ENCODE results near the gene TOX2. TPM values are rescaled to one million over a fixed set of nuclear protein-coding genes. Genes with fewer than 3 reads are reported as not detected.

The TOX2 gene
- total RNA-seq, 3 donors from 2014 or later (not counting 1 experiment from before 2014, with no cell fraction given), result 0.93 to 1.8 (median 1.2) TPM

DNA sequence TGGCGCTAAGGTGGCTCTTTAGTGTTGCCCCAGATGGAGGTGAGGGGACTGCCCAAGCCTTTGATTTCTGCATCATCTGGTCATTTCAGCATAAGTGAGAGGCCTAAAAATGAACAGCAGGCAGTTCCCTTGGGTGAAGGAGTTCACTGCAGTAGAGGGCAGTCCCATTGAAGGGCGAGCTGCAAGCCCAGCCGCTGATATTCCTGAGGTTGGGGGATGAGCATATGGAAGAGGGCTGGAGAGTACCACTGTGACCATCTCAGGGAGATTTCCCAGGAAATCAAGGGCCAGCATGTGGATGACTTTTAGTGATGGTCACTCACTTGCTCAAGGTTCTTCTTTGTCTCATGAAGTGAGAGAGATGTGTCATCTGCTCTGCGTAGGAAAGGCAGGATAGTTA lies 9.3 kb downstream of the TOX2 start:
- no peaks in the 10 kb centered on the region for H3K36me3 ChIP-seq (ENCODE audit: control insufficient read depth, insufficient read depth, low read length)
- Mint-ChIP-seq H3K27ac (no peak overlapping the region), H3K27me3 (ENCODE audit: low read depth in 2 of 2) (peaks cover 62 to 83% of the 10 kb centered on the region in 2 donors), H3K36me3 (no peaks in the 10 kb centered on the region), H3K4me3 (no peak overlapping the region), H3K9me3 (no peaks in the 10 kb centered on the region), H3K4me1 (peaks cover 42 to 47% of the 10 kb centered on the region in 2 donors)
- 88% methylated on average over 4 of the region's 4 CpGs for WGBS (ENCODE audit: insufficient coverage)
- intact Hi-C loops (cut with micrococcal nuclease), result no loop called here
- no peaks in the 10 kb centered on the region for H3K9me3 ChIP-seq (ENCODE audit: control insufficient read depth, insufficient read depth, low read length)
- peaks cover 39% of the 10 kb centered on the region for H3K27me3 ChIP-seq (ENCODE audit: control insufficient read depth, insufficient read depth, low read length)
- TF ChIP-seq, protein P1, sequence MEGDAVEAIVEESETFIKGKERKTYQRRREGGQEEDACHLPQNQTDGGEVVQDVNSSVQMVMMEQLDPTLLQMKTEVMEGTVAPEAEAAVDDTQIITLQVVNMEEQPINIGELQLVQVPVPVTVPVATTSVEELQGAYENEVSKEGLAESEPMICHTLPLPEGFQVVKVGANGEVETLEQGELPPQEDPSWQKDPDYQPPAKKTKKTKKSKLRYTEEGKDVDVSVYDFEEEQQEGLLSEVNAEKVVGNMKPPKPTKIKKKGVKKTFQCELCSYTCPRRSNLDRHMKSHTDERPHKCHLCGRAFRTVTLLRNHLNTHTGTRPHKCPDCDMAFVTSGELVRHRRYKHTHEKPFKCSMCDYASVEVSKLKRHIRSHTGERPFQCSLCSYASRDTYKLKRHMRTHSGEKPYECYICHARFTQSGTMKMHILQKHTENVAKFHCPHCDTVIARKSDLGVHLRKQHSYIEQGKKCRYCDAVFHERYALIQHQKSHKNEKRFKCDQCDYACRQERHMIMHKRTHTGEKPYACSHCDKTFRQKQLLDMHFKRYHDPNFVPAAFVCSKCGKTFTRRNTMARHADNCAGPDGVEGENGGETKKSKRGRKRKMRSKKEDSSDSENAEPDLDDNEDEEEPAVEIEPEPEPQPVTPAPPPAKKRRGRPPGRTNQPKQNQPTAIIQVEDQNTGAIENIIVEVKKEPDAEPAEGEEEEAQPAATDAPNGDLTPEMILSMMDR (IDR thresholded peaks at IDR 0.05), result no peak
- ATAC-seq (no peak), DNase-seq (no peak)
- H3K4me3 ChIP-seq (ENCODE audit: low read length), result no peak overlapping the region
- H3K4me1 ChIP-seq (ENCODE audit: control insufficient read depth, insufficient read depth, low read length), result peaks cover 38% of the 10 kb centered on the region
- H3K27ac ChIP-seq (ENCODE audit: low read length), result no peak overlapping the region

DNA sequence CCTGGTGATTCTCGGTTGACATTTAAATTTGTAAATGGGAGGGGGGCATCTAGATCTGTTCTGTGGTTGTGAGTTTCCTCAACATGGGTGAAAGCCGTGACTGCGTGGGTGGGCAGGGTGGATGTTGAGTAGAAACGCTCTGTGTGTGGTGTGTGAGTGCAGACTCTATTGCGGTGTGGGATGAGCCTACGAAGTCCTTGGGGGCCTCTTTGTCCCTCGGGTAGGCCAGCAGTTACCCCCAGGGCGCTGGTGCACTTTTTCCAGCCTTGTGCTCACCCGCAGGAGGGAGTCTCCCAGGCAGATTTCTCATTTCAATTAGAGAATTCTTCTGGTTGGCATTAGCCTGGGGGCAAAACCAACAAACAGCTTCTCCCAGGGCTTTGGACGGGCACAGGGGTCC lies 10.6 kb downstream of the TOX2 start:
- H3K27me3 ChIP-seq (ENCODE audit: control insufficient read depth, insufficient read depth, low read length), result peaks cover 37% of the 10 kb centered on the region
- Mint-ChIP-seq H3K4me1 (peaks cover 46 to 47% of the 10 kb centered on the region in 2 donors), H3K27me3 (ENCODE audit: low read depth in 2 of 2) (peaks cover 63 to 82% of the 10 kb centered on the region in 2 donors), H3K36me3 (no peaks in the 10 kb centered on the region), H3K27ac (peak overlapping the region in 1 of 2 donors; percentile 4), H3K9me3 (no peaks in the 10 kb centered on the region), H3K4me3 (peak overlapping the region; percentile 56)
- H3K4me1 ChIP-seq (ENCODE audit: control insufficient read depth, insufficient read depth, low read length), result peaks cover 38% of the 10 kb centered on the region
- H3K27ac ChIP-seq (ENCODE audit: low read length), result no peak overlapping the region
- peak; percentile 57 to 80 (median 57) for ATAC-seq
- intact Hi-C loops (cut with micrococcal nuclease), result no loop called here
- H3K36me3 ChIP-seq (ENCODE audit: control insufficient read depth, insufficient read depth, low read length), result no peaks in the 10 kb centered on the region
- H3K4me3 ChIP-seq (ENCODE audit: low read length), result no peak overlapping the region
- TF ChIP-seq, protein P1 (IDR thresholded peaks at IDR 0.05), result no peak
- H3K9me3 ChIP-seq (ENCODE audit: control insufficient read depth, insufficient read depth, low read length), result no peaks in the 10 kb centered on the region
- WGBS (ENCODE audit: insufficient coverage), result 19% methylated on average over 10 of the region's 10 CpGs
- peak in 1 of 2 donors; percentile 57 for DNase-seq

DNA sequence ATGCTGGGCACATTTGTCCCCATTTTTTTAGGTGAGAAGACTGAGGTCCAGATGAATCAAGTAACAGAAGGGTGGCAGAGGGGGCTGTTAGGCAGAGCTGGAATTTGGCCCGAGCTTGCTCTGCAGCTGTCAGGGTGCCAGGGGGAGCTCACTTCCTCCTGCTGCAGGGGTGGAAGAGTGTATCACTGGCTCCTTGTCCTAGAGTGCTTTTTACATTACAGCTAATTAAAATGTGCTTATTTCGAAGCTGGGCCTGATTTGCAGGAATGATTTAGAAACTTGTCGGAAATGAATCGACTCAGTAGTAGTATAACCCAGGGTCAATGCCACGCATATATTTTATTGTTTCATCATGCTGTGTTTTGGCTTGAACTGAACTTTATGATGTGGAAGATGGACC lies 11.1 kb downstream of the TOX2 start:
- H3K9me3 ChIP-seq (ENCODE audit: control insufficient read depth, insufficient read depth, low read length), result no peaks in the 10 kb centered on the region
- no peaks in the 10 kb centered on the region for H3K9me3 Mint-ChIP-seq
- no peaks in the 10 kb centered on the region for H3K36me3 ChIP-seq (ENCODE audit: control insufficient read depth, insufficient read depth, low read length)
- H3K4me1 ChIP-seq (ENCODE audit: control insufficient read depth, insufficient read depth, low read length), result peaks cover 38% of the 10 kb centered on the region
- H3K27ac Mint-ChIP-seq, result no peak overlapping the region
- peaks cover 33% of the 10 kb centered on the region for H3K27me3 ChIP-seq (ENCODE audit: control insufficient read depth, insufficient read depth, low read length)
- intact Hi-C loops (cut with micrococcal nuclease), result no loop called here
- H3K4me3 Mint-ChIP-seq, result peak overlapping the region; percentile 56
- peaks cover 46 to 47% of the 10 kb centered on the region in 2 donors for H3K4me1 Mint-ChIP-seq
- 62% methylated on average over 5 of the region's 5 CpGs for WGBS (ENCODE audit: insufficient coverage)
- H3K27ac ChIP-seq (ENCODE audit: low read length), result no peak overlapping the region
- DNase-seq (peak in 1 of 2 donors; percentile 61), ATAC-seq (peak in 2 of 3 donors; percentile 50 to 67)
- no peaks in the 10 kb centered on the region for H3K36me3 Mint-ChIP-seq
- TF ChIP-seq, protein P1 (IDR thresholded peaks at IDR 0.05), result no peak
- H3K4me3 ChIP-seq (ENCODE audit: low read length), result no peak overlapping the region
- H3K27me3 Mint-ChIP-seq (ENCODE audit: low read depth in 2 of 2), result peaks cover 62 to 82% of the 10 kb centered on the region in 2 donors
